CD4-positive, CD25-positive, alpha-beta regulatory T cell (primary cell): ENCODE measurements around the gene IFT25. TPM values are rescaled to one million over a fixed set of nuclear protein-coding genes. Genes with fewer than 3 reads are reported as not detected.

ENCODE experiments used
- ATAC-seq, 2 donors: fragments of 150-1000 bp; cut with Tn5 transposase; one replicate each; pipeline ENCODE4 v1.10.0; 2021; ENCODE audit warnings: low read depth in 2 of 2, moderate number of reproducible peaks in 2 of 2, moderate library complexity in 1 of 2
- DNase-seq, 3 donors: peaks; one replicate each; pipeline versions ENCODE4 v3.0.0 to v3.0.0-alpha.2; 2012 to 2022; ENCODE audit warnings: mixed read lengths in 1 of 3
- H3K27ac ChIP-seq: one replicate; pipeline ENCODE4 v1.7.0; 2013; ENCODE audit warnings: mild to moderate bottlenecking, low read length; ENCODE audit not compliant: insufficient read depth, poor library complexity, severe bottlenecking
- H3K27me3 ChIP-seq: one replicate; pipeline ENCODE4 v1.7.0; 2013; ENCODE audit warnings: low read length; ENCODE audit not compliant: control insufficient read depth, insufficient read depth
- H3K36me3 ChIP-seq: one replicate; pipeline ENCODE4 v1.7.0; 2013; ENCODE audit warnings: mild to moderate bottlenecking, low read length, moderate library complexity; ENCODE audit not compliant: control insufficient read depth, insufficient read depth
- H3K4me1 ChIP-seq: 2 replicates; pipeline ENCODE4 v1.7.0; 2013; ENCODE audit warnings: mild to moderate bottlenecking, low read length; ENCODE audit not compliant: insufficient read depth, control insufficient read depth, poor library complexity, severe bottlenecking
- H3K4me3 ChIP-seq: one replicate; pipeline ENCODE4 v1.7.0; 2013; ENCODE audit warnings: low read depth, mild to moderate bottlenecking, low read length, moderate library complexity
- H3K9me3 ChIP-seq, 2 experiments: 1 replicate in 1 of 2; 2 replicates in 1 of 2; pipeline ENCODE4 v1.7.0; 2013; ENCODE audit warnings: low read length in 2 of 2, mild to moderate bottlenecking in 1 of 2, moderate library complexity in 1 of 2; ENCODE audit not compliant: control insufficient read depth in 2 of 2
- H3K27ac Mint-ChIP-seq, 3 donors: one replicate each; pipeline ENCODE4 v1.8.0; 2020 to 2022; ENCODE audit warnings: mild to moderate bottlenecking in 3 of 3, mixed read lengths in 3 of 3, moderate library complexity in 2 of 3
- H3K27me3 Mint-ChIP-seq: one replicate; pipeline ENCODE4 v1.8.0; 2022; ENCODE audit warnings: mild to moderate bottlenecking, mixed read lengths
- H3K36me3 Mint-ChIP-seq: one replicate; pipeline ENCODE4 v1.8.0; 2020; ENCODE audit warnings: mixed read lengths
- H3K4me1 Mint-ChIP-seq, 4 donors: one replicate each; pipeline ENCODE4 v1.8.0; 2020 to 2022; ENCODE audit warnings: mixed read lengths in 4 of 4, mild to moderate bottlenecking in 1 of 4
- H3K4me3 Mint-ChIP-seq, 4 donors: one replicate each; pipeline ENCODE4 v1.8.0; 2020 to 2022; ENCODE audit warnings: mild to moderate bottlenecking in 4 of 4, mixed read lengths in 4 of 4, moderate library complexity in 3 of 4
- H3K9me3 Mint-ChIP-seq, 7 donors: one replicate each; pipeline ENCODE4 v1.8.0; 2020 to 2022; ENCODE audit warnings: mixed read lengths in 7 of 7, mild to moderate bottlenecking in 3 of 7, moderate library complexity in 2 of 7
- polyA plus RNA-seq, 4 donors: library from polyadenylated mRNA; unstranded; fragments of 300-500 nt; fragmentation: Illumina TruSeq; gene quantifications; one replicate each; pipeline ENCODE4 v1.2.3, GENCODE V29; 2021
- total RNA-seq: library from RNA; stranded (reverse); gene quantifications from one replicate; pipeline ENCODE4 v1.2.3, GENCODE V29; 2022

The IFT25 gene
- total and polyA plus RNA-seq, 5 donors from 2014 or later = 23.0 to 74.7 (median 58.9) TPM

GRCh38 chr1:53946252-53947171, 1.0 kb upstream of the IFT25 start, which contains the start of gene LRRC42:
Gene LRRC42, plus strand, starts transcription at chr1:53946350. Its CDS starts 5,650 bp downstream, at chr1:53952000.
- peaks cover 17 to 60% (median 43%) of the 10 kb centered on the region in 4 donors for H3K4me1 Mint-ChIP-seq
- peak within 1 kb of the TSS; percentile 95 to 99 (median 98) for H3K4me3 Mint-ChIP-seq
- peak in 1 of 3 donors; percentile 79 for DNase-seq

GRCh38 chr1:53945183-53945432, 391 bp downstream of the IFT25 start:
- Histone ChIP-seq H3K4me3 (peak overlapping the region; percentile 86), H3K4me1 (peaks cover 37% of the 10 kb centered on the region), H3K27ac (peak overlapping the region; percentile 87), H3K27me3 (no peaks in the 10 kb centered on the region), H3K9me3 (no peaks in the 10 kb centered on the region), H3K36me3 (no peaks in the 10 kb centered on the region)
- Mint-ChIP-seq H3K9me3 (peaks cover 0 to 2% (median 0%) of the 10 kb centered on the region in 7 donors), H3K27ac (peak overlapping the region; percentile 94 to 98 (median 98)), H3K4me1 (peaks cover 17 to 61% (median 46%) of the 10 kb centered on the region in 4 donors), H3K36me3 (peaks cover 2% of the 10 kb centered on the region), H3K27me3 (no peaks in the 10 kb centered on the region), H3K4me3 (peak overlapping the region; percentile 95 to 99 (median 98))
- ATAC-seq (no peak), DNase-seq (no peak)

More at GRCh38 chr1:53946252-53947171, 1.0 kb upstream of the IFT25 start, which contains the start of gene LRRC42:
- peak; percentile 60 to 62 for ATAC-seq
- H3K27ac Mint-ChIP-seq = peak within 1 kb of the TSS; percentile 94 to 98 (median 98)
- H3K4me3 ChIP-seq = peak within 1 kb of the TSS; percentile 86
- H3K4me1 ChIP-seq = peaks cover 37% of the 10 kb centered on the region
- peak within 1 kb of the TSS; percentile 87 for H3K27ac ChIP-seq
- no peaks in the 10 kb centered on the region for H3K27me3 Mint-ChIP-seq
- no peaks in the 10 kb centered on the region for H3K36me3 Mint-ChIP-seq
- H3K27me3 ChIP-seq = no peaks in the 10 kb centered on the region
- H3K9me3 ChIP-seq = no peaks in the 10 kb centered on the region
- H3K9me3 Mint-ChIP-seq = peaks cover 0 to 2% (median 0%) of the 10 kb centered on the region in 7 donors
- H3K36me3 ChIP-seq = no peaks in the 10 kb centered on the region

- peaks cover 37% of the 10 kb centered on the region for H3K4me1 ChIP-seq
Observed at GRCh38 chr1:53944469-53945182, 873 bp downstream of the IFT25 start.

GRCh38 chr1:53943490-53944043, 1.9 kb downstream of the IFT25 start:
- DNase-seq (no peak), ATAC-seq (no peak)
- H3K36me3 Mint-ChIP-seq = peaks cover 8% of the 10 kb centered on the region
- peaks cover 4% of the 10 kb centered on the region for H3K36me3 ChIP-seq
- H3K27me3 ChIP-seq = no peaks in the 10 kb centered on the region
- no peaks in the 10 kb centered on the region for H3K9me3 Mint-ChIP-seq
- peak overlapping the region; percentile 27 for H3K4me3 ChIP-seq
- H3K27ac ChIP-seq = no peak overlapping the region
- H3K4me1 Mint-ChIP-seq = peaks cover 28 to 62% (median 49%) of the 10 kb centered on the region in 4 donors
- H3K27me3 Mint-ChIP-seq = no peaks in the 10 kb centered on the region
- H3K27ac Mint-ChIP-seq = peak overlapping the region; percentile 9 to 94 (median 53)
- peak overlapping the region; percentile 68 to 98 (median 86) for H3K4me3 Mint-ChIP-seq
- H3K9me3 ChIP-seq = no peaks in the 10 kb centered on the region
- H3K4me1 ChIP-seq = peaks cover 37% of the 10 kb centered on the region

More at GRCh38 chr1:53944469-53945182, 873 bp downstream of the IFT25 start:
- ATAC-seq = no peak
- Histone ChIP-seq H3K27me3 (no peaks in the 10 kb centered on the region), H3K9me3 (no peaks in the 10 kb centered on the region), H3K27ac (peak overlapping the region; percentile 87), H3K36me3 (no peaks in the 10 kb centered on the region), H3K4me3 (peak overlapping the region; percentile 86)
- peaks cover 4% of the 10 kb centered on the region for H3K36me3 Mint-ChIP-seq
- peak overlapping the region; percentile 95 to 99 (median 98) for H3K4me3 Mint-ChIP-seq
- peaks cover 22 to 58% (median 48%) of the 10 kb centered on the region in 4 donors for H3K4me1 Mint-ChIP-seq
- no peaks in the 10 kb centered on the region for H3K27me3 Mint-ChIP-seq
- DNase-seq = no peak
- no peaks in the 10 kb centered on the region for H3K9me3 Mint-ChIP-seq
- H3K27ac Mint-ChIP-seq = peak overlapping the region in 2 of 3 donors; percentile 94 to 98

GRCh38 chr1:53943090-53943489, 2.4 kb downstream of the IFT25 start:
- Mint-ChIP-seq H3K9me3 (no peaks in the 10 kb centered on the region), H3K4me3 (peak overlapping the region; percentile 68 to 98 (median 86)), H3K36me3 (peaks cover 13% of the 10 kb centered on the region), H3K4me1 (peaks cover 29 to 61% (median 47%) of the 10 kb centered on the region in 4 donors), H3K27ac (peak overlapping the region in 1 of 3 donors; percentile 3), H3K27me3 (no peaks in the 10 kb centered on the region)
- Histone ChIP-seq H3K27me3 (no peaks in the 10 kb centered on the region), H3K27ac (no peak overlapping the region), H3K9me3 (no peaks in the 10 kb centered on the region), H3K4me1 (peaks cover 37% of the 10 kb centered on the region), H3K4me3 (peak overlapping the region; percentile 47), H3K36me3 (peaks cover 8% of the 10 kb centered on the region)
- no peak for DNase-seq
- no peak for ATAC-seq

GRCh38 chr1:53942127-53942957, 3.2 kb downstream of the IFT25 start:
- Mint-ChIP-seq H3K27ac (no peak overlapping the region), H3K9me3 (no peaks in the 10 kb centered on the region), H3K36me3 (peaks cover 19% of the 10 kb centered on the region), H3K27me3 (no peaks in the 10 kb centered on the region), H3K4me3 (peak overlapping the region in 2 of 4 donors; percentile 78 to 98), H3K4me1 (peaks cover 35 to 54% (median 41%) of the 10 kb centered on the region in 4 donors)
- DNase-seq = peak in 1 of 3 donors; percentile 42
- no peak overlapping the region for H3K4me3 ChIP-seq
- H3K36me3 ChIP-seq = peaks cover 16% of the 10 kb centered on the region
- H3K4me1 ChIP-seq = peaks cover 37% of the 10 kb centered on the region
- H3K27ac ChIP-seq = no peak overlapping the region
- no peaks in the 10 kb centered on the region for H3K27me3 ChIP-seq
- ATAC-seq = no peak
- H3K9me3 ChIP-seq = no peaks in the 10 kb centered on the region
